Measurements from ENCODE around the gene DPP3.

GRCh38 chr11:66539170-66539869 is 59.1 kb downstream of the DPP3 start:
- no peak for TF ChIP-seq POLR2A (IDR thresholded peaks at IDR 0.05)
- no peak for TF ChIP-seq CTCF (IDR thresholded peaks at IDR 0.05)

All from adrenal gland (tissue), 5 donors.